NCI-H82 treated with DMSO at 0.1 percent for 48 hours (cell line): ENCODE measurements around the gene TCP1.
"Not testable (repeated sequence)": the region's sequence is repeated elsewhere in the genome, so short reads cannot be mapped to it uniquely, and the experiment has no call there.

Source experiments
- DNase-seq: peaks from one replicate; lab custom pipeline; 2025; ENCODE audit not compliant: unreplicated experiment; lab: John Stamatoyannopoulos, UW

Gene TCP1

DNA sequence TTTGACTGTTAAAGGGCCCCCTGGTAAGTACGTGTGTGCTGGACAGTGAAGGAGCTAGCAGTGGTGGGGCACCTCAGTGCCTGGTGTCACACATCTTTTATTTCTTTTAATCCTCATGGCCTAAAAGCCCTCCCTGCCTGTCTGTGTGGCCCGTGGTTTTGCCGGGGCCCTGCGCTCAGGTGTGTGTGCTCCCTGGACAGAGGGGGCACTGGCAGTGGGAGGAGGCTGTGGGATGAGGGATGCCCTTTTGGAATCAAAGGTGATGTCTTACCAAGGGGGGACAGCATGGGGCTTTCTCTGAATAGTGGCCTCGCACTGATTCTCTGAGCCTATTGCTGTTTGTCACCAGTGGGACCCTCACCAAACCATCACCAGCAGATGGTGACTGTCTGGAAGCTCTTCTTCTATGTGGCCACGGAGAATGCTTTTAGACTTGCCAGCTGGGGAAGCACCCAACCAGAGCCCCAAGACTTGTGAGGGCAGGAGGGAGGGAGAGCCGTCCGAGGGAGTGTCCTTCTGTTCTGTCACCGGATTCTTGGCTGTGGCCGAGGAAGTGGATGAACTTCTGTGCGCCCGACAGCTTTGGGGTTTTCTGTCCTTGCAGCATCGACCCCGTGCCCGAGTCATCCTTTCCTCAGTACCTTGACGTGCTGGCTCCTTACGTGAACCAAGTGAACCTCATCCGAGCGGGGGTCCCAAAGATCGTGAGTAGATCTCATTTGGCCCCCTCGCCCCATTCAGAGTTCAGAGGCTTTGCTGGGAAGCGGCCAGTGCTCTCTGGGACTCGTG, 28.7 kb upstream of the TCP1 start:
- DNase-seq: no peak

DNA sequence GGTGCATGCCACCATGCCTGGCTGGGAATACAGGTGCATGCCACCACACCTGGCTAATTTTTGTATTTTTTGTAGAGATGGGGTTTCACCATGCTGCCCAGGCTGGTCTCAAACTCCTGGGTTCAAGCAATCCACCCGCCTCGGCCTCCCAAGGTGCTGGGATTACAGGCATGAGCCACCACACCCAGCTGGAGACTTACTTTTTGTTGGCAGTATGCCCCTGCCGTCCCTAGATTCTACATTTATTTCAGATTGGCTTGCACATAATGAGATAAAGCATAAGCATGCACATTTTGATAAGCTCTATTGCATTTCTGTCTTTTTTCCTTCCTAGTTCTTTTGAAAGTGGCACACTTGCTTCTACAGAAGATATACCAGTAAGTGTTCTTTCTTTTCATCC, 27.4 kb upstream of the TCP1 start:
- DNase-seq: not testable (repeated sequence)

DNA sequence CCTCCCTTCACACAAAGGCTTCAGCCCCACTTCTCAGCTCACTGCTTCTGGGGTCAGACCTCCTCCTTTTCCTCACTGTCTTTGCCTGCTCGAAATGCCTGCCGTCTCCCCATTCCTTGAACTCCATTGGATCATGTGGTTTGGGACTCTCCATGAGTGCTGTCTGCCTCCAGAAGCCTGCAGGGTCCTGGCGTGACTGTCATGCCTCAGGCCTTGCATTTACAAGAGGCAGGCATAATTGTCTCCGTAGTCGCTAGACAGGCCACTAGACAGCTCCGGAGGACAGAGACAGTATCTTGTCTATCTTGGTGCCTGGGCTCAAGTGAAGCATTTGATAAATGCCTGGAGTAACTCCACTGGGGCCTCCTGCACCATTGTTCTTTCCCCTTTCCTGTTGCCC, 26.0 kb upstream of the TCP1 start:
- no peak for DNase-seq

DNA sequence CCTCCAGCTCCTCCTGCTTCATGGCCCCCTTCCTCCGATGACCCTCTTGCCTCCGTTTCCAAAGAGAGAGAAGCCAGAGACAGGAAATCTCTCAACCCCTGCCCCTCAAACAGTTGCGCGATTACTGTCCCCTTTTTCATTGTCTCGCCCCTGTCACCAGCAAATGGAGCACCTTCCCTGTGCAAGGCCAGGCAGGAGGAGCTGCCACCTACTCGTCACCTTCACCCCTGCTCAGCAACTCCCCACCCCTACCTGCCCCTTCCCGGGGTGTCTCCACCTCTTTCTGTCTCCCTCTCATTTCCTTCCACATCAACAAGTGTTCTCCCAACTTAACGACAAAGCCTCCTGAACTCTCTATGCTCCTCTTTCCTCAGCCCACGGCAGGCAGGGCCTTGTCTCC, 24.4 kb upstream of the TCP1 start:
- DNase-seq: no peak

DNA sequence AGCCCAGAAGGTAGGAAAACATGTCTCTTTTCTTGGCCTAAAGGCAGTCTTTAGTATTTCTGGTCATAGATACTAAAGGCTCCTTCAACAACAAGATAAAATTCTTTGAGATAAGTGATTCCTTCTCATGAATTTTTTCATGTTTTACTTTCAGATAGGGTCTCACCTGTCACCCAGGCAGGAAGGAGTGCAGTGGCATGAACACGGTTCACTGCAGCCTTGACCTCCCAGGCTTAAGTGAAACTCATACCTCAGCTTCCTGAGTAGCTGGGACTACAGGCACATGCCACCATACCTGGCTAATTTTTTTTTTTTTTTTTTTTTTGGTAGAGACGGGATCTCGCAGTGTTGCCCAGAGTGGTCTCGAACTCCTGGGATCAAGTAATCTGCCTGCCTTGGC, 19.7 kb upstream of the TCP1 start:
- no peak for DNase-seq

DNA sequence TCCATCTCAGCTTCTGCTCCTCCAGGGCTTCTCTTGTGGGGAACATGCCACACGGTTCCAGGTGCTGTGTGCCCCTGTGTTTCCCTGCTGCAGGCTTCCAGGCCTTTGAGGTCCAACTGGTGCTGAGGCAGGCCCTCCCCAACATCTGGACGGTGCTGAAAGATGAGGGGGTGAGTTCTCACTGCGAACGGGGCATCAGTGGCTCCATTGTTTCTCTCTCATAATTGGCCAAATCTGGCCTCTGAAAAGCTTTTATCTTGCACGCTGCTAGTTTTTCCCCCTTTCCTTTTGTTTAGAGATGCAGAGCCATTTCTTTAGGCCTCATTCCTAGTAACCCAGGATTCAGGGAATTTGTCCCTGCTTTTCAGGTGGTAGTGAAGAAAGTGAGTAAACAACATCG, 19.2 kb upstream of the TCP1 start:
- DNase-seq: no peak

DNA sequence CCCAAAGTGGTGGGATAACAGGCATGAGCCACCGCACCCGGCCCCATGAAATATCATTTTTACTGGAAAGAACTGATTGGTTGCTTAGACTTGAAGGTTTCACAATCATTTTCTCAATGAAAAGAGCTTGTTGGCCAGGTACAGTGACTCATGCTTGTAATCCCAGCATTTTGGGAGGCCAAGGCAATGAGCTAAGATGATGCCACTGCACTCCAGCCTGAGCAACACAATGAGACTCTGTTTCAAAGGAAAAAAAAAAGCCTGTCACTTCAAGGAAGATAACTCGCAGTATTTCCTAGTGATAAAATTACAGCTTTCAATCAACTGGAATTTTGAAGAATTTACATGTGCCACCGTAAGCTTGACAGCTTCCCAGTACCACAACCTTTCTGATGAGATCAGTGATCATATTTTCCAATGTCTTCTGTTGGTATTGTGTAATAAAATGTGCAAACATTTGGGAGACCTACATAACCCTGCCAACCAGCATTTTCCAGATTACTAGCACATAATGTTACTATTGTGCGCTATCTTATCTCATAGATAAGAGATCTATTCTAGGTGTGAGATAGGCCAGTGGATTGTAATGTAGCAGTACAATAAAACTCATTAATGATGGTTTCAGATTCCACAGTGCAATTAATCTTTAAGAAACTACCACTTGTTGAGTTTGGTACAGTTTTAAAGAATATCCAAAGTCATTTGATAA, 17.9 kb upstream of the TCP1 start:
- DNase-seq: no peak

DNA sequence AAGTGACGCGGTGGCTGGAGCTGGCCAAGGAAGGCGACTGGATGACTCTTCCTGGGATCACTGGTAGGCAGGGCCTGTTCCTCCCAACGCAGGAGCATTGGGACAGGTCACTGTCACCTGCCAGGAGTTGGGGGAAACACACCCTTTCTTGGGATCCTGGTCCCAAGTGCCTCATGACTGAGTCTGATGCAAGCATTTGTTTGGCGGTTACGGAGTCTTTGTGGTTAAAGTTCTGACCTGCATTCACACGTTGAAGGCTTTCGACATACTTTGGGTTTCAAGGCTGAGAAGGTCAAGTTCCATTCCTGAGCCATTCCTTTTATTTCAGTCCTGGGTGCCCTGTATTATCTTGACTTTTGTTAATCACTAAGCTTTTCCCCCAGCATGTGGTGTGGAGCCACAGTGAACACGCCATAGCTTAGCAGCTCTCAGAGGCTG, 16.6 kb upstream of the TCP1 start:
- no peak for DNase-seq

DNA sequence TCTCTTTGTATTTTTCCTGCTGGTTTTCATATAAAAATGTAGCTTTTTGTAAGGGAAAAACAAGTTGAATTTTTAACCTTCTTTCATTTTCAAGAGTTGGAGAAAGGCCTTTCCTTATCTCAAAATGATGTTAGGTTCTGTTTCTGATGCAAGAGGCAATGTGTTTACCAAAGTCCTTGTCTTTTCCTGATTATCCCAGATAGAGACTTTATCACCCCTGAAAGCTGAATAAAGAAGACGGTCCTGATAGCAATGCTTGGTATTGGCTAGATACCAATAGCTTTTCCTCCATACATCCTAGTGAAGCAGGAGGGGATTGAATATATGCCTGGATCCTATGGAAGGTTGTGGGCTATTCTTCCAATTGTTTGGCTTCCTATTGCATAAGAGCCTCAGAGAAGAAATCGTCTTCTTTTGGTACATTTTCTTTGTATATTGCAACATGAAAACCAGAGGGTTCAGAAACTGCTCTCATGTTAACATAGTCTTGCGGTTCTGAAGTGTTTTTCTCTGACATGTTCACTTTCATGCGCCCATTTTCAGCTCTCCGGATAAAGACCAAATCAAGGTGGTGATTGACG, 16.1 kb upstream of the TCP1 start:
- DNase-seq: no peak

DNA sequence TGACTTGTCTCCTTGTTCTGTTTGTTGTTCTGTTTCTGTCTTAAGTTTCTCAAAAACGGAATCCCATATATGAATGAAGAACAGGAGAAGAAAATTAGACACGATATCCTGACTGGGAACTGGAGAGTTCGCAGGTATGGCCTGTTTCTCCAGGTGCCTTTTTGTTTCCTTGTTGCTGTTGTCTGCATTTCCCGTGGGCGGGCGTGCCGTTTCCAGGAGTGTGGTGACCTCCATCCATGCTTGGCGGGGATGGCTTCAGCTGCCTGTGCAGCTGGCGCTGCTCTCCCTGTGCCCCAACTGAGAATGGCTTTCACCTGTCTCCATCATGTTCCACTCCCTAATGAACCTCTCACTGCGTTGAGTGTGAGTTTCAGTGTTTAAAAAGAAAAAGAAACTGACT, 15.1 kb upstream of the TCP1 start:
- no peak for DNase-seq

DNA sequence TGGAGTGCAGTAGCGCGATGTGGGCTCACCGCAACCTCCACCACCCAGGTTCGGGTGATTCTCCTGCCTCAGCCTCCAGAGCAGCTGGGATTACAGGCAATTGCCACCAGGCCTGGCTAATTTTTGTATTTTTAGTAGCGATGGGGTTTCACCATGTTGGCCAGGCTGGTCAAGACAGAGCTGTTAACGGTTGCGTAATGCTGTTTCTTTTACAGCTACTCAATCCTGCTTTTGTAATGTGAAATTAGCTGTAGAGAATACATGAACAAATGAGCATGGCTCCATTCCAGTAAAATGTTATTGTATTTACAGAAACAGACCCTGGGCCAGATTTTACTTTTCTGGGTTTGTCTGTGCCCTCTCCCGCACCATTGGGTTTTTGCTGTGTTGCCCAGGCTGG, 12.5 kb upstream of the TCP1 start:
- no peak for DNase-seq

DNA sequence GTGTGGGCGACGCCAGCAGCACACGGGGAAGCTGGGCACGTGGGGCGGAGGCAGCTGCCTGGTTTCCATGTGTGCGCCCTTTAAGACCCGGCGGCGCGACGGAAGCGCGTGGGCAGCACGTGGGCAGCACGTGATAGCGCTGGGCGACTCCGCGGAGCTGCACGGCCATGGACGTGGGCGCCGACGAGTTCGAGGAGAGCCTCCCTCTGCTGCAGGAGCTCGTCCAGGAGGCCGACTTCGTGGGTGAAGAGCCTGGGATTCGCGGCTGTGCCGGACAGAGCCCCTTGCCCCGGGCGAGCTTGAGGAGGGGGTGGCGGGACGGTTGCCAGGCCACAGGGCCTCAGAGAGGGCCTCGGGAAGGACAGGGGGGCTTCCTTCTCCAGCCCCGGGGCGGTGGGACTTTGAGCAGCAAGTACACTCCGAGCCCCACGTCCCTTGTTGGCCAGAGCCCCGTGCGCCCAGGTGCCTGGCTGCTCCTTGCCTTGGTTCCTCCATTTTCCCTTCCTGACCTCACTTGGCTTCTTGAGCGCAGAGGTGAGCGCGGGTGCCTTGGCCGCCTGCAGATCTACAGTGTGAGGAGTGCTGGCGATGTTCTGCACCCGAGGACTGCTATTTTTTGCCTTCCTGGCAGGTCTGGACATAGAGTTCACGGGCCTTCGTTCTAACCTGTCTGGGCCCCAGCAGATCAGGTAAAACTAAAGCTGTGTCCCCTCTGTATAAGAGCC, 10.9 kb upstream of the TCP1 start, which contains the start of gene PNLDC1:
Gene PNLDC1, plus strand, starts transcription at position 136 of the 725 bp plus-strand sequence. Its CDS starts 32 bp downstream, at position 168.
- no peak for DNase-seq

DNA sequence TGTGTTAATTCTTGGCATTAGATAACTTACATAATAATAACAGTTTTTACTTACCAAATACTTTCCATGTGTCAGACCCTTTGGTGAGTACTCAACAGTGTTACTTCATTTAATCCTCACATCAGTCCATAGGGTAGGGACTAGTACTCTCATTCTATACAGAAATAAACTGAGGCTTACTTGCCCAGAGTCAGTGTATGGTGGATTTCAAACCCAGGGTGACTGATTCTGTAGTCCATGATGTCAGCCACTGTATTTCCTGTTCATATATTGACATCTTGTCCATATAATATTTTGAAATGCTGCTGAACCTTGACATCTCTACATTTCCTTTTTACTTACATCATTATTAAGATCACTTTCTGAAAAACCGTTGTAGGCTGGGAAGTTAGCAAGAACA, 8.2 kb upstream of the TCP1 start:
- DNase-seq: no peak

DNA sequence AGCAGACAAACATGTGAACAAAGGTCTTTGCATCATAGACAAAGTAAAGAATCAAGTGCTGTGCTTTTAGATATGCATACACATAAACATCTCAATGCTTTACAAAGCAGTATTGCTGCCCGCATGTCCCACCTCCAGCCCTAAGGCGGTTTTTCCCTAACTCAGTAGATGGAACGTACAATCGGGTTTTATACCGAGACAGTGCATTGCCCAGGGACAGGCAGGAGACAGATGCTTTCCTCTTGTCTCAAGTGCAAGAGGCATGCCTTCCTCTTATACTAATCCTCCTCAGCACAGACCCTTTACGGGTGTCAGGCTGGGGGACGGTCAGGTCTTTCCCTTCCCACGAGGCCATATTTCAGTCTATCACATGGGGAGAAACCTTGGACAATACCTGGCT, 5.6 kb upstream of the TCP1 start:
- not testable (repeated sequence) for DNase-seq

DNA sequence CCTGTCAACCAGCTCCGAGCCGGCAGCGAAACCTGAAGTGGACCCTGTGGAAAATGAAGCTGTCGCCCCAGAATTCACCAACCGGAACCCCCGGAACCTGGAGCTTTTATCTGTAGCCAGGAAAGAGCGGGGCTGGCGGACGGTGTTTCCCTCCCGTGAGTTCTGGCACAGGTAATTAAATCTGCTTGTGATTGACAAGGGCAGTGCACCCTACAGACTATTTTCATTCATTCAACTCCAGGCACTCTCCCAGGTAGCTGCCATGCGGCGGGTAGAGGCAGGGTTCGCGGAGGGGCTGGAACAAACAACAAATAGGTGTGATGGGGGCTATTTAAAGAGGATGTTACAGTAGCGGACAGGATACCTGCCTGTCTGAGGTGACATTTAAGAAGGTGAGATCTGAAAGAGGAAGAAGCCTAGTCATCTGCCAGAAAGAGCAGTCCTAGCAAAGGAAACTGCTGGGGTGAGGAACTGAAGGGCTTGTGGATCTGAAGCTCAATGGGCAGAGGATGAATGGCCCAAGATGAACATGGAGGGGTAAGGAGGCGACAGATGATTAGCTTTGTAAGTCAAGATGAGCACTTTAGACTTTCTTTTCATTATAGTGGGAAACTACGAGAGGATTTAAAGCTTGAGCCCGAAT, 1.7 kb upstream of the TCP1 start:
- DNase-seq: no peak

DNA sequence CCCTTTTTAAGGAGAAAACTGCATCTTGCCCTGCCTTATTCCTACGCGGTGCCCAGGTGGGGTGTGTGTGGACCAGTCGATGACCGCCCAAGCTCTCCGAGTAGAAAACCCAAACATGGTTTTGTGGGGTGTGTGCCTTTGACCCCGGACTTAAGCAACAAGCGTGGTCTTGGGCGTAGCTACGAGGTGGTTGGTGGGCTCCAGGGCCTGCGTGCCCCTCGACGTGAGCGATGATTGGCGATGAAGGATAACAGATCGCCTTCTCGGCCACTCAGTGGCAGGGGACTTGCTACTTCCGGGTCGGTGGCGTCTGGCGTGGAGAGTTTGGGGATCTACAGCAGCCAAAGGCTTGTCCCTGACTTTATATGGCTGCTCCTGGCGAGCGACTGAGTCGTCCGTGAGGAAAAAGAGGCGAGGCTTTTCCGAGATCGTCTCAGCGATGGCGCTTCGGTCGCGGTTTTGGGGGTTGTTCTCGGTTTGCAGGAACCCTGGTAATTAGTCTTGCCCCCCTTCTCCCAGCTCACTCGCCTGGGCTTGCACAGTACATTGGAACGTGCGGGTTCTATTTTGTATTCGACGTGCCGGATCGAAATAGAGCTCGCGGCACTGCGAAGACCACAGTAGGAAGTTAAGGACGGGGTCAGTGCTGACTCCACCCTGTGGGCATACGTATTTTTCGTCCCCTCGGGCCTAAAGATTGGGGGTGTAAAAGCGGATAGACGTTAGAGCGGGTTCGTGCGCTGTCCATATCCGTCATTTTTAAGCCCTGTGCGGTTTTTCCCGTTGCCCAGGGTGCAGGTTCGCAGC, 950 bp upstream of the TCP1 start, which contains the start of gene MRPL18:
Gene MRPL18, plus strand, starts transcription at position 319 of the 807 bp plus-strand sequence. Its CDS starts 121 bp downstream, at position 440.
- peak; percentile 94 for DNase-seq

DNA sequence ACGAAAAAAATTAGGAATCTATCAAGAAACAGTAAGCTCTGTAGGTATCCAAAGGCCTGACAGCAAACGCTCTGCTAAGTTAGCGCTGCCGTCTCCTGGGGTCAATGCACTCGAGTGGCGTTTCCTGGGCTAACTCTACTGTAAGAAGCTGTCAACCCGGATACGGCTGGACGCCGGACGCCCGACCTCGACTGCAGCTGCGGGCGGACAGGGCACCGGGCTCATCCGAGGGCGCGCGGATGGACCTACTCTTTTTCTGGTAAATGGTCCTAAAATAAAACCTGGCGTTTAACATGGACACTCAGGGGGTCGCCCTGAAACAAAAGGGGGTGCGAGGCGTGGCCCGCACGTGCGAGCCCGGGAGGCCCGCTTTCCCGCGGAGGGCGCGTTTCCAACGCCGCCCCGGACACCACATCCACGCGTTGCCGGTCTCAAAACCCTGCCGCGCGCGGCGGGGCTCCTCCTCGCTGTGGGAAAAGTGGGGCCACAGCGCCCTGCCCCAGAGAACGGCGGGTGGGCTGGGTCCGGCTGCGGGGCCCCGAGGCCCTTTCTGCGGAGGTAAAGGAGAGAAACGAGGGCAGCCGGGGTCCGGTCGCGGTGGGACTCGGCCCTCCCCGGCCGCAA, 537 bp downstream of the TCP1 start:
- DNase-seq: no peak

DNA sequence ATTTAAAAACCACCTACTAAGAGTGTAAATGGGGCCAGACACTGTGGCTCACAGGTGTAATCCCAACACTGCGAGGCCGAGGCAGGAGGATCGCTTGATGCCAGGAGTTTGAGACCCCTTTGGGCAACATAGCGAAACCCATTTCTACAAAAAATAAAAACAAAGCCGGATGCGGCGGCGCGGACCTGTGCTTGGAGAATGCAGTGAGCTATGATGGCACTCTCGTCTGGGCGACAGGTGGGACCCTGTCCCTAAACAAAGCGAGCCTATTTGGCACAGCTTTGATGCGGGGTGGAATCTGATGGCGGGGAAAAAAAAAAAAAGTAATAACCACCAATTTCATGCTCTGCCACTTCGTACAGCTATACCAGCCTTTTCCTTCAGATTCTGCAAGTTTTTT, 1.1 kb downstream of the TCP1 start:
- no peak for DNase-seq

DNA sequence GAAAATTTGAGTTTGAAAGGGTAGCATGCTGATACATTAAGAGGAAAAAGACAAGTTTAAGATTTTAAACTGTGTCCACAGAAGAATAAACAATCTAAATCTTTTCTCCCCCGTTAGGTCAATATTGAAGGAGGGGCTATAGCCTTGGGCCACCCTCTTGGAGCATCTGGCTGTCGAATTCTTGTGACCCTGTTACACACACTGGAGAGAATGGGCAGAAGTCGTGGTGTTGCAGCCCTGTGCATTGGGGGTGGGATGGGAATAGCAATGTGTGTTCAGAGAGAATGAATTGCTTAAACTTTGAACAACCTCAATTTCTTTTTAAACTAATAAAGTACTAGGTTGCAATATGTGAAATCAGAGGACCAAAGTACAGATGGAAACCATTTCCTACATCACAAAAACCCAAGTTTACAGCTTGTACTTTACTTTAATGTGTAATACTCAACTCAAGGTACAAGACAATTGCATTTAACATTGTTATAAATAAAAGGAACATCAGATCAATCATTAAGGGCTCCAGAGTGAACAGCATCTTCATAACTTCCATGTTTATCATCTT, 10.8 kb downstream of the TCP1 start:
- DNase-seq: no peak
